Fibroblast of villous mesenchyme (primary cell): ENCODE measurements around the gene SIX3. TPM values are rescaled to one million over a fixed set of nuclear protein-coding genes. Genes with fewer than 3 reads are reported as not detected.
A peak's percentile ranks its signal among the peaks of the same experiment; 100 is the strongest.

ENCODE experiments used
- DNase-seq: peaks from one replicate; pipeline ENCODE4 v3.0.0-alpha.2; 2010; ENCODE audit warnings: low read depth
- H3K4me3 ChIP-seq: 2 replicates; pipeline ENCODE4 v1.5.1; 2011; ENCODE audit warnings: low read depth, mild to moderate bottlenecking, low read length
- total RNA-seq: library from RNA; depleted of rRNA; stranded (reverse); fragments of >200 nt; gene quantifications from 2 replicates; pipeline ENCODE4 v1.2.3, GENCODE V29; 2012
- TF ChIP-seq, protein P1 (sequence below): IDR thresholded peaks from 2 replicates; pipeline ENCODE4 v1.5.1; 2012; ENCODE audit warnings: low read depth, mild to moderate bottlenecking, low read length; ENCODE audit not compliant: insufficient read depth

Gene SIX3
- total RNA-seq, 1 donor = not detected

DNA sequence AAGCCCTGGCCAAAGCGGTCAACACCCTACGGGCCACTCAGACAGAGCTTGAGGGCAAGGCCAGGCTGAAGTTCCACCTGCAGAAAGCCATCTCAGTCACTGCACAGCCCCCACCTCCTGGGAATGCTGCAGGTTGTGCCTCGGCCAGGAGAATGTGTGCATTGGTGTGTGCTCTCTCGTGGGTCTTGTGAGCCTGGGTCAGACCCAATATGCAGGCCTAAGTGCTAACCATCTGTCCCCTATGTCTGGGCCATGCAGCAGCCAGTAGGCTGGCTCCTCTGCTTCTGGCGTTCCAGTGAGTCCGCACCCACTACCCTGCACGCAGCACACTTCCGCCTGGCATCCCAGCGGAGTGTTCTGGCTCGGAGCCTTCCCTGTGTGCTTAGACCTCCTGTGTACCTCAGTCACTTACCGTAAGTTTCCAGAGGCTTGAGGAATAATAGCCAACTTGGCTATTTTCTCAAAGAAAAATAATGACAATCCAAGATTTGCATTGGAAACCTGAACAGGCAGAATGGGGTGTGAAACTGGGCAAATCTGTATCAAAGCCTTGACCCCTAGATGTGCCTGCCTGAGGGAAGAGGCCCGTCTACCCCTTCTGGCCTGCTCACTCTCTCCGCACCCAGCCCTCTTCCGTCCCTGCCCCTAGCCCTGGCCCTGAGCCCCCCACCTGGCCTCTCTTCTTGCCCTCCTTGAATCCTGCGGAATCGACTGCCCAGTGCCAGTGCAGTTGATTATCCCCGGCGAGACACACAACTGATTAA is 7.2 kb downstream of the SIX3 start:
- TF ChIP-seq, protein P1, sequence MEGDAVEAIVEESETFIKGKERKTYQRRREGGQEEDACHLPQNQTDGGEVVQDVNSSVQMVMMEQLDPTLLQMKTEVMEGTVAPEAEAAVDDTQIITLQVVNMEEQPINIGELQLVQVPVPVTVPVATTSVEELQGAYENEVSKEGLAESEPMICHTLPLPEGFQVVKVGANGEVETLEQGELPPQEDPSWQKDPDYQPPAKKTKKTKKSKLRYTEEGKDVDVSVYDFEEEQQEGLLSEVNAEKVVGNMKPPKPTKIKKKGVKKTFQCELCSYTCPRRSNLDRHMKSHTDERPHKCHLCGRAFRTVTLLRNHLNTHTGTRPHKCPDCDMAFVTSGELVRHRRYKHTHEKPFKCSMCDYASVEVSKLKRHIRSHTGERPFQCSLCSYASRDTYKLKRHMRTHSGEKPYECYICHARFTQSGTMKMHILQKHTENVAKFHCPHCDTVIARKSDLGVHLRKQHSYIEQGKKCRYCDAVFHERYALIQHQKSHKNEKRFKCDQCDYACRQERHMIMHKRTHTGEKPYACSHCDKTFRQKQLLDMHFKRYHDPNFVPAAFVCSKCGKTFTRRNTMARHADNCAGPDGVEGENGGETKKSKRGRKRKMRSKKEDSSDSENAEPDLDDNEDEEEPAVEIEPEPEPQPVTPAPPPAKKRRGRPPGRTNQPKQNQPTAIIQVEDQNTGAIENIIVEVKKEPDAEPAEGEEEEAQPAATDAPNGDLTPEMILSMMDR = no peak
- no peak overlapping the region for H3K4me3 ChIP-seq
- DNase-seq = no peak

DNA sequence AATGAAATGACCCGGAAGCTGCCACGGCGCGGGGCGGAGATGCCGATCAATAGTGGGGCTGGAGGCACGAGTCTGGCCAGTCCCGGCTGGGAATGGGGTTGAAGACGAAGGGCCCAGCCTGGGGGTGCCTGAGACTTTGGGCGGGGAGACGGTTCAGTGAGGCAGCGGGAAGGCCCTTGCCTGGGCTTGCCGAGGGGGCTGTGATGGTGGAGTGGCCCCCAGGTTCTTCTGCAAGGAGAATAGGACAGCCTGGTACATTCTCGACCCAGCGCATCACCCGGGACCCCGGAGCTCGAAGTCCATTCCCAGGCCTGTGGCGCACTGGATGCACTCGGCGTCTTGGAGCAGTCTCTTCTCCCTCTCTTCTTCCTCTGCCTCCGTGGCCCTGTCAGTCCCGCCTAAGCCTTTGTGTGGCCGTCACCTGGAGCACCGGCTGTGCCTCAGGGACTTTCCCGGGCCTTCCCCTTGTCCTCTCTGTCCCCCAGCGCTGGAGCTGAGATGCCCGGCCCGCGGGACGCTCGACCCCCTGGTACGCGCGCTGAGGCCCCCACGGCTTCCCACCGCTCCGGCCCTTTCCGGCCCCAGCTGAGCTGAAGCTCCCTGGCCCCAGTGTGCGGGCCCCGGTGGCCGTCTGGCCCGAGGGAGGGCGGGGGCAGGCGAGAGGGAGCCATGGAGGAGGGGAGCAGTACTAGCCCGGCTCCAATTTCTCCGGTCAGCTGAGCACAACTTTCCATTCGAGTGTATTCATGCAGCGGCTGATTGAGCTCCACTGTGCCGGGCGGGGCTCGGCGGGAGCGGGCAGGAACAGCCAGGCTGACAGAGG is 8.0 kb downstream of the SIX3 start:
- TF ChIP-seq, protein P1 = no peak
- H3K4me3 ChIP-seq = no peak overlapping the region
- DNase-seq = peak; percentile 15

DNA sequence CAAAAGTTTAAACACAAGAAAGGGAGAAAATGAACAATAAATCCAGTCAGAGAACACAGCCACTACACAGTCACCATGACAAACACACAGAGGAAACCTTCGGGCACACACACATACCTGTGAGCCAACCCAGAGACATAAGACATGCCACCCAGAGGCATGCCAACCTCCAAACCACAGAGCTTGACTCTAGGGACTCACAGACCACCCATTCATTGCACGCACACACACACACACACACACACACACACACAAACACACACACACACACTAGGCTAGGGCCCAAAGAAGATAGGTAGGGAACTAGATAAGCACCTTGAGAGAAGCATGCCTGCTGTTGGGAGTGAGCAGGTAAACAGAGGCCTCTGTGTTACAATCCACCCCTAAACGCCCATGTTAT is 9.1 kb downstream of the SIX3 start:
- TF ChIP-seq, protein P1 = no peak
- H3K4me3 ChIP-seq = no peak overlapping the region
- DNase-seq = no peak

DNA sequence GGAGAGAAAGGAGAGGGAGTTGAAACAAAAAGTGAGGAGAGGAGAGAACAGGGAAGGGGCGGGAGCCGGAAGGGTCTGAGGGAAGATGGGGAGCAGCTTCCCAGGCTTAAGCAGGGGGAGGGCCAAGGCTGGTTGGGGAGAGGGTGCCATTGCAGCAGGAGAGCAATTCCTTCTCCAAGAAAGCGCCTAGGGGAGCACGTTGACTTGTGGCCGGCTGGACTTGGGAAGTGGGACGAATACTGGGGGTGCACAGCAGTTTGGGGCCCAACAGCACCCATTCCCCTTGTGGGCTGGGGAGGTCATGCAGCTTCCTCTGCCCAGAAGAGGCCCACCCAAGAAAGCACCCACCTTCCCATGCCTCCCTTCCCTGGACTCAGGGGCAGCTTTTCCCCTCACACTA is 9.6 kb downstream of the SIX3 start:
- TF ChIP-seq, protein P1 = no peak
- no peak for DNase-seq
- no peak overlapping the region for H3K4me3 ChIP-seq

DNA sequence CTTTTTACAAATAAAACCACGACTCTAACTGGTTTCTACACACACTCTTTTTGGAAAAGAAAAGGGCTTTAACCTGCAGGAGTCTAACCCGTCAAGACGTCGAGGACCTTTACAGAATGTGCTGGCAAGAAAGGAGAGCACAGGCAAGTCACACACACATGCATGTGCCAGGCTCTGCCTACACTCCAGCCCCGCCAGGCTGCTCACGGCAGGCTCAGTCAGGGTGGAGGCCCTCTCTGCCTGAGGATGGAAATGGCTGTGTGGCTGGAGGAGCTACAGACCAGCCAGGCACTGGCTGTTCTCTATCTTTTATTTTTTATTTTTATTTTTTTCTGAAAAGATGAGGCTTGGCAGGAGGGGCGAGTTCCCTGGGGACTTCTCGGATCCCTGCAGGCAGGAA is 10.2 kb downstream of the SIX3 start:
- DNase-seq = no peak

DNA sequence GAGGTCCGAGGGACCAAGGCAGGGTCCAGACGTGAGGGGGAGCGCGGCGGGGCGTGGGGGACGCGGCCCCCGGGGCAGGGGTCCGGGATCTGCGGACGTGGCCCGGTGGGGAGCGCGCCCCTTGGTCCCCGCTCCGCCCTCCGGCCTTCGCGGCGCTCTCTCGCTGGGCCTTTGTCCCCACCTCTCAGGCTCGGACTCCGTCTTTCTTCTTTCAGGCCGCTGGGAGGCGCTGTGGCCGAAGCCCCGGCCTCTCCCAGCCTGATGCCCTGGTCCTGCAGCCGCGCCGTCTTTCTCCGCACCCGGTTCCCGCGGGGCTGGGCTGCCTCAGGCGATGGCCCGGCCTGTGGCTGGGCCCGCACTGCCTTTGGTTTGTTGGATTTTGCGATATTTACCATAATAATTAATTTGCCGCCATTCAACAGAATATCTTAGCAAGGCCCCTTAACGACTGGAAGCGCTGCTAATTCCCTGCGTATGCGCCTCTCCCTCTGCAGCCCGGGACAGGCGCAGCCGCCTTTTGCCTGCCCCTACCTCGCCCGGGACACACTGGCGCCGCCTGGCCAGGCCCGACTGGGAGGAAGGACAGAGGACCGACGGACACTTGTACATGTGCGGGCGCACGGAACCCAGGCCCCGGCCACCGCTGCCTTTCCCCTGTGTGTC is 10.8 kb downstream of the SIX3 start:
- peak; percentile 45 for DNase-seq
- TF ChIP-seq, protein P1 = peak; percentile 66

More for the DNA sequence above, 10.2 kb downstream of the SIX3 start:
- peak overlapping the region; percentile 41 for H3K4me3 ChIP-seq
- TF ChIP-seq, protein P1 = no peak

More for the DNA sequence above, 10.8 kb downstream of the SIX3 start:
- peak overlapping the region; percentile 41 for H3K4me3 ChIP-seq
